ENCODE results near the gene CENPU.

CENPU gene

GRCh38 chr4:184695178-184695896 is 38.6 kb downstream of the CENPU start:
- Mint-ChIP-seq H3K27ac (no peak overlapping the region), H3K9me3 (no peaks in the 10 kb centered on the region), H3K36me3 (peaks cover 13% of the 10 kb centered on the region), H3K4me1 (no peaks in the 10 kb centered on the region), H3K4me3 (no peak overlapping the region), H3K27me3 (no peaks in the 10 kb centered on the region)

- Mint-ChIP-seq H3K9me3 (no peaks in the 10 kb centered on the region), H3K27me3 (no peaks in the 10 kb centered on the region), H3K4me3 (no peak overlapping the region), H3K27ac (peak overlapping the region; percentile 14), H3K4me1 (no peaks in the 10 kb centered on the region), H3K36me3 (peaks cover 13% of the 10 kb centered on the region)
These were observed 39.4 kb downstream of the CENPU start for GRCh38 chr4:184694412-184694956.

- Mint-ChIP-seq H3K4me3 (no peak overlapping the region), H3K4me1 (no peaks in the 10 kb centered on the region), H3K27ac (no peak overlapping the region), H3K27me3 (no peaks in the 10 kb centered on the region), H3K9me3 (no peaks in the 10 kb centered on the region), H3K36me3 (peaks cover 13% of the 10 kb centered on the region)
These were observed 40.8 kb downstream of the CENPU start for GRCh38 chr4:184693056-184693455.

GRCh38 chr4:184689681-184690080 is 44.2 kb downstream of the CENPU start:
- Mint-ChIP-seq H3K36me3 (peaks cover 17% of the 10 kb centered on the region), H3K9me3 (no peaks in the 10 kb centered on the region), H3K27ac (no peak overlapping the region), H3K27me3 (no peaks in the 10 kb centered on the region), H3K4me1 (peaks cover 2% of the 10 kb centered on the region), H3K4me3 (no peak overlapping the region)

GRCh38 chr4:184688447-184688846 is 45.4 kb downstream of the CENPU start:
- no peak overlapping the region for H3K27ac Mint-ChIP-seq
- peaks cover 7% of the 10 kb centered on the region for H3K4me1 Mint-ChIP-seq
- no peaks in the 10 kb centered on the region for H3K27me3 Mint-ChIP-seq
- H3K9me3 Mint-ChIP-seq: no peaks in the 10 kb centered on the region
- peaks cover 10% of the 10 kb centered on the region for H3K36me3 Mint-ChIP-seq
- H3K4me3 Mint-ChIP-seq: no peak overlapping the region

GRCh38 chr4:184688005-184688404 is 45.9 kb downstream of the CENPU start:
- no peaks in the 10 kb centered on the region for H3K9me3 Mint-ChIP-seq
- no peak overlapping the region for H3K4me3 Mint-ChIP-seq
- H3K27me3 Mint-ChIP-seq: no peaks in the 10 kb centered on the region
- peaks cover 7% of the 10 kb centered on the region for H3K4me1 Mint-ChIP-seq
- no peak overlapping the region for H3K27ac Mint-ChIP-seq
- H3K36me3 Mint-ChIP-seq: peaks cover 9% of the 10 kb centered on the region

- H3K36me3 Mint-ChIP-seq: peaks cover 5% of the 10 kb centered on the region
- H3K4me3 Mint-ChIP-seq: no peak overlapping the region
- peaks cover 7% of the 10 kb centered on the region for H3K4me1 Mint-ChIP-seq
- no peaks in the 10 kb centered on the region for H3K9me3 Mint-ChIP-seq
- H3K27me3 Mint-ChIP-seq: no peaks in the 10 kb centered on the region
- no peak overlapping the region for H3K27ac Mint-ChIP-seq
These were observed 49.3 kb downstream of the CENPU start for GRCh38 chr4:184684491-184685189.

GRCh38 chr4:184681916-184682315 is 52.0 kb downstream of the CENPU start:
- no peak overlapping the region for H3K4me3 Mint-ChIP-seq
- no peaks in the 10 kb centered on the region for H3K9me3 Mint-ChIP-seq
- H3K27me3 Mint-ChIP-seq: no peaks in the 10 kb centered on the region
- H3K27ac Mint-ChIP-seq: no peak overlapping the region
- peaks cover 7% of the 10 kb centered on the region for H3K4me1 Mint-ChIP-seq
- H3K36me3 Mint-ChIP-seq: peaks cover 5% of the 10 kb centered on the region

GRCh38 chr4:184680698-184681097 is 53.2 kb downstream of the CENPU start:
- H3K36me3 Mint-ChIP-seq: peaks cover 4% of the 10 kb centered on the region
- no peaks in the 10 kb centered on the region for H3K27me3 Mint-ChIP-seq
- peaks cover 7% of the 10 kb centered on the region for H3K4me1 Mint-ChIP-seq
- H3K27ac Mint-ChIP-seq: no peak overlapping the region
- no peak overlapping the region for H3K4me3 Mint-ChIP-seq
- H3K9me3 Mint-ChIP-seq: no peaks in the 10 kb centered on the region

- H3K27ac Mint-ChIP-seq: no peak overlapping the region
- peaks cover 4% of the 10 kb centered on the region for H3K36me3 Mint-ChIP-seq
- no peaks in the 10 kb centered on the region for H3K27me3 Mint-ChIP-seq
- no peak overlapping the region for H3K4me3 Mint-ChIP-seq
- H3K9me3 Mint-ChIP-seq: no peaks in the 10 kb centered on the region
- no peaks in the 10 kb centered on the region for H3K4me1 Mint-ChIP-seq
These were observed 57.9 kb downstream of the CENPU start for GRCh38 chr4:184675821-184676492.

- H3K4me1 Mint-ChIP-seq: no peaks in the 10 kb centered on the region
- H3K27ac Mint-ChIP-seq: no peak overlapping the region
- H3K9me3 Mint-ChIP-seq: no peaks in the 10 kb centered on the region
- H3K36me3 Mint-ChIP-seq: peaks cover 4% of the 10 kb centered on the region
- H3K27me3 Mint-ChIP-seq: no peaks in the 10 kb centered on the region
- no peak overlapping the region for H3K4me3 Mint-ChIP-seq
These were observed 58.9 kb downstream of the CENPU start for GRCh38 chr4:184675018-184675417.

- Mint-ChIP-seq H3K4me3 (no peak overlapping the region), H3K9me3 (no peaks in the 10 kb centered on the region), H3K4me1 (peaks cover 8% of the 10 kb centered on the region), H3K36me3 (peaks cover 4% of the 10 kb centered on the region), H3K27me3 (no peaks in the 10 kb centered on the region), H3K27ac (peak overlapping the region; percentile 72)
These were observed 59.9 kb downstream of the CENPU start for GRCh38 chr4:184674011-184674410.

- H3K36me3 Mint-ChIP-seq: peaks cover 12% of the 10 kb centered on the region
- H3K27ac Mint-ChIP-seq: no peak overlapping the region
- peaks cover 21% of the 10 kb centered on the region for H3K4me1 Mint-ChIP-seq
- no peaks in the 10 kb centered on the region for H3K9me3 Mint-ChIP-seq
- no peak overlapping the region for H3K4me3 Mint-ChIP-seq
- H3K27me3 Mint-ChIP-seq: no peaks in the 10 kb centered on the region
These were observed 61.2 kb downstream of the CENPU start for GRCh38 chr4:184672741-184673140.

GRCh38 chr4:184671101-184671500 is 62.8 kb downstream of the CENPU start:
- peaks cover 13% of the 10 kb centered on the region for H3K36me3 Mint-ChIP-seq
- H3K4me1 Mint-ChIP-seq: peaks cover 23% of the 10 kb centered on the region
- no peaks in the 10 kb centered on the region for H3K9me3 Mint-ChIP-seq
- no peak overlapping the region for H3K4me3 Mint-ChIP-seq
- no peak overlapping the region for H3K27ac Mint-ChIP-seq
- H3K27me3 Mint-ChIP-seq: no peaks in the 10 kb centered on the region

- peak overlapping the region; percentile 47 for H3K27ac Mint-ChIP-seq
- H3K4me3 Mint-ChIP-seq: no peak overlapping the region
- peaks cover 23% of the 10 kb centered on the region for H3K4me1 Mint-ChIP-seq
- peaks cover 15% of the 10 kb centered on the region for H3K36me3 Mint-ChIP-seq
- no peaks in the 10 kb centered on the region for H3K9me3 Mint-ChIP-seq
- no peaks in the 10 kb centered on the region for H3K27me3 Mint-ChIP-seq
These were observed 64.6 kb downstream of the CENPU start for GRCh38 chr4:184669251-184669650.

Measured in activated naive CD4-positive, alpha-beta T cell treated with anti-CD3 and anti-CD28 coated beads, Interleukin-2, amount 50 U/mL, for 24 hours (primary cell).